Transverse colon (tissue), 3 donors: ENCODE results near the gene IPO5.

ENCODE experiments used
- EP300 ChIP-seq: sonication (generic); formaldehyde crosslinking; IDR thresholded peaks from one replicate; pipeline ENCODE4 v1.6.1; 2017; ENCODE audit warnings: antibody characterized with exemption, low read depth
- POLR2A ChIP-seq: fragments of 450-650 bp; IDR thresholded peaks from one replicate; pipeline ENCODE4 v1.6.1; 2016; ENCODE audit warnings: antibody characterized with exemption, mild to moderate bottlenecking, moderate library complexity
- TF ChIP-seq, protein P1 (sequence below), 5 experiments: fragments of 200-600 bp in 3 of 5; fragments of 450-650 bp in 2 of 5; sonication (generic) in 3 of 5; IDR thresholded peaks; 1 replicate in 2 of 5; 2 replicates in 3 of 5; pipeline ENCODE4 v1.5.1; 2016 to 2017; ENCODE audit warnings: antibody characterized with exemption in 5 of 5, inconsistent platforms in 3 of 5, mild to moderate bottlenecking in 2 of 5, moderate library complexity in 1 of 5

DNA sequence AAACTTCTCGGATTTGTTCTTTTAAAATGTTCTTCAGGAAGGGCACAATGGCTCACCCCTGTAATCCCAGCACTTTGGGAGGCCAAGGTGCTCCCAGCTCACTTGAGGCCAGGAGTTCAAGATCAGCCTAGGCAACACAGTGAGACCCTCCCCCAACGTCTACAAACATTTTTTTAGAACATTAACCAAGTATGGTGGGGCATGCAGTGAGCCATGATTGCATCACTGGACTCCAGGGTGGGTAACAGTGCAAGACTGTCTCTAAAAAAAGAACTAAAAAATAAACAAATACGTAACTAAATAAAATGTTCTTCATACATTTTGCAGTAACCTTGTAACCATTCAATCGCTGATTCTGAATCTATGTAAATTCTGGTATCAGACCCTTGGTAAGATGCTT is 2.1 kb upstream of the IPO5 start:
- no peak for TF ChIP-seq EP300
- TF ChIP-seq, protein P1, sequence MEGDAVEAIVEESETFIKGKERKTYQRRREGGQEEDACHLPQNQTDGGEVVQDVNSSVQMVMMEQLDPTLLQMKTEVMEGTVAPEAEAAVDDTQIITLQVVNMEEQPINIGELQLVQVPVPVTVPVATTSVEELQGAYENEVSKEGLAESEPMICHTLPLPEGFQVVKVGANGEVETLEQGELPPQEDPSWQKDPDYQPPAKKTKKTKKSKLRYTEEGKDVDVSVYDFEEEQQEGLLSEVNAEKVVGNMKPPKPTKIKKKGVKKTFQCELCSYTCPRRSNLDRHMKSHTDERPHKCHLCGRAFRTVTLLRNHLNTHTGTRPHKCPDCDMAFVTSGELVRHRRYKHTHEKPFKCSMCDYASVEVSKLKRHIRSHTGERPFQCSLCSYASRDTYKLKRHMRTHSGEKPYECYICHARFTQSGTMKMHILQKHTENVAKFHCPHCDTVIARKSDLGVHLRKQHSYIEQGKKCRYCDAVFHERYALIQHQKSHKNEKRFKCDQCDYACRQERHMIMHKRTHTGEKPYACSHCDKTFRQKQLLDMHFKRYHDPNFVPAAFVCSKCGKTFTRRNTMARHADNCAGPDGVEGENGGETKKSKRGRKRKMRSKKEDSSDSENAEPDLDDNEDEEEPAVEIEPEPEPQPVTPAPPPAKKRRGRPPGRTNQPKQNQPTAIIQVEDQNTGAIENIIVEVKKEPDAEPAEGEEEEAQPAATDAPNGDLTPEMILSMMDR (IDR thresholded peaks at IDR 0.05), result no peak
- TF ChIP-seq POLR2A, result no peak
